GM23248 (cell line): ENCODE data around the gene PPFIA4. TPM values are rescaled to one million over a fixed set of nuclear protein-coding genes. Genes with fewer than 3 reads are reported as not detected.

Experiments
- DNase-seq: peaks from one replicate; pipeline ENCODE4 v3.0.0-alpha.2; 2015
- H2AFZ ChIP-seq: fragments of 200-600 bp; sonication (generic); 2 replicates; pipeline ENCODE4 v1.6.1; 2016; ENCODE audit warnings: antibody characterized with exemption
- H3F3A ChIP-seq: fragments of 200-600 bp; sonication (generic); 2 replicates; pipeline ENCODE4 v1.6.1; 2016; ENCODE audit warnings: mild to moderate bottlenecking, antibody characterized with exemption, mixed run types; ENCODE audit not compliant: insufficient read depth
- H3K27ac ChIP-seq: fragments of 200-600 bp; sonication (generic); 2 replicates; pipeline ENCODE4 v1.5.1; 2016; ENCODE audit warnings: mild to moderate bottlenecking
- H3K27me3 ChIP-seq: fragments of 200-600 bp; sonication (generic); replicated peaks from 2 replicates; pipeline ENCODE4 v1.6.1; 2016; ENCODE audit warnings: mild to moderate bottlenecking; ENCODE audit not compliant: insufficient read depth
- H3K36me3 ChIP-seq: fragments of 200-600 bp; sonication (generic); 2 replicates; pipeline ENCODE4 v1.6.1; 2016; ENCODE audit warnings: low read depth, mild to moderate bottlenecking
- H3K4me1 ChIP-seq: fragments of 200-600 bp; sonication (generic); 2 replicates; pipeline ENCODE4 v1.6.1; 2016; ENCODE audit warnings: mild to moderate bottlenecking; ENCODE audit not compliant: insufficient read depth
- H3K4me2 ChIP-seq: fragments of 200-600 bp; sonication (generic); one replicate; pipeline ENCODE4 v1.6.1; 2016; ENCODE audit warnings: mild to moderate bottlenecking; ENCODE audit not compliant: unreplicated experiment
- H3K4me3 ChIP-seq: fragments of 200-600 bp; sonication (generic); 2 replicates; pipeline ENCODE4 v1.5.1; 2016; ENCODE audit warnings: mild to moderate bottlenecking
- H3K79me2 ChIP-seq: fragments of 200-600 bp; sonication (generic); 2 replicates; pipeline ENCODE4 v1.6.1; 2016; ENCODE audit warnings: mild to moderate bottlenecking; ENCODE audit not compliant: insufficient read depth
- H3K9ac ChIP-seq: fragments of 200-600 bp; sonication (generic); 2 replicates; pipeline ENCODE4 v1.6.1; 2016; ENCODE audit warnings: mild to moderate bottlenecking
- H3K9me2 ChIP-seq: fragments of 200-600 bp; sonication (generic); 2 replicates; pipeline ENCODE4 v1.6.1; 2016; ENCODE audit warnings: mixed run types, mild to moderate bottlenecking, moderate library complexity; ENCODE audit not compliant: insufficient read depth
- H3K9me3 ChIP-seq: fragments of 200-600 bp; sonication (generic); one replicate; pipeline ENCODE4 v1.6.1; 2017; ENCODE audit warnings: low read depth
- H4K20me1 ChIP-seq: fragments of 200-600 bp; sonication (generic); 2 replicates; pipeline ENCODE4 v1.6.0; 2016; ENCODE audit not compliant: insufficient read depth
- EZH2 ChIP-seq: fragments of 200-600 bp; sonication (generic); IDR thresholded peaks from 2 replicates; pipeline ENCODE4 v1.6.1; 2018; ENCODE audit warnings: antibody characterized with exemption, mild to moderate bottlenecking; ENCODE audit not compliant: insufficient read depth, poor library complexity, severe bottlenecking
- EZH2phosphoT487 ChIP-seq: fragments of 200-600 bp; sonication (generic); IDR thresholded peaks from 2 replicates; pipeline ENCODE4 v1.6.1; 2018; ENCODE audit warnings: antibody characterized with exemption, moderate library complexity, mild to moderate bottlenecking, low read depth; ENCODE audit not compliant: insufficient read depth
- whole genome bisulfite sequencing, 2 experiments: methylation state at CpG; one replicate each; pipeline ENCODE4 v1.1.6; 2015 to 2017; ENCODE audit warnings: low lambda C conversion rate in 2 of 2, low coverage in 1 of 2; ENCODE audit errors: missing lambda C conversion rate in 2 of 2; 5-methylcytosine and 5-hydroxymethylcytosine counted together
- in situ Hi-C: fragments of 300-500 bp; cut with MboI; formaldehyde crosslinking; loops from 2 replicates; pipeline ENCODE4 v1.15.0; 2020
- polyA plus RNA-seq: library from polyadenylated mRNA; unstranded; fragments of >200 nt; fragmentation: Nextera tagmentation; extraction: Ambion mirVana; gene quantifications from 2 replicates; pipeline ENCODE4 v1.2.1, GENCODE V29; 2016
- total RNA-seq: library from RNA; depleted of rRNA; stranded (reverse); fragments of >200 nt; shearing (Covaris generic); gene quantifications from 2 replicates; pipeline ENCODE4 v1.2.3, GENCODE V29; 2014

PPFIA4 gene
- total and polyA plus RNA-seq, 2 experiments from 2014 or later, result 4.9 to 13.6 TPM

DNA sequence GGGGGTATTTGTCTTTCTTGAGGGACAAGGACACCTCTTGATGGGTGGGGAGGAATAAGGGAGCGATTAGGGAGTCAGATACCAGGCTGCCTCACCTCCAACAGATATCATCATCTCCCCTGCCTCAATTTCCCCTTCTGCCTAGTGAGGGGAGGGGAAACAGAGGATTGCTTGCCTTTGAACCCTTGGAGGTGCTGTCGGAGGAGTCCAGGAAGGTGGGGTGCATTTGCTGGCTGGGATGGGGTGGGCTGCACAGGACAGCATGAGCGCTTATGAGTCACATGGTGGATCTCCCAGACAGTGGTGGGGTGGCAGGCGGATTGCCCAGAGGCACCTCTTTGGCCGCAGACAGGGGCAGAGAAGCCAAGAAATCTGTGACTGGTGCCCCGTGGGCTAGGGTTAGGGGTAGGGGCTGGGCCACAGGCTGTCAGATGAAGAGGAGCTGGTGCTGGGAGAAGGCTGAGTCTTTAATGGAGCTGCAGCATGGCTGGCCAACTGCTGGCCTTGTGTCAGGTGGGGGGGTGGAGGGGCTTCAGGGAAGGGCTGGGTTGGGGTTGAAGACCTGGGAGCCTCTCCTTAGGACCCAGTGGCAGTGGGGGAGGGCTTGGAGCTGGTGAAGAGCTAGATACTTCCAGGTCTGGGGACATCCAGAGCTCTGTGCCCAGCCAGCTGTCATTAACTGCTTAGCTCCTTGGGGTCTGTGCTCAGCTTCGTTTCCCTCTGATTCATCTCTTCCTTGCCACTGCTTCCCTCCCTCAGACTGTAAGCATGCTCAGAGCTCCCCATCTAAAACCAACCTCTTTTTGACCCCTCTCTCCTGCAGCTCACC, 94.2 kb downstream of the PPFIA4 start:
- TF ChIP-seq EZH2, result no peak
- TF ChIP-seq EZH2phosphoT487, result no peak
- Histone ChIP-seq H3K9me3 (no peaks in the 10 kb centered on the region), H3K4me2 (no peak overlapping the region), H2AFZ (no peak overlapping the region), H3K36me3 (no peaks in the 10 kb centered on the region), H3K9me2 (no peaks in the 10 kb centered on the region), H3K27ac (no peak overlapping the region), H3K4me3 (no peak overlapping the region), H4K20me1 (no peaks in the 10 kb centered on the region), H3F3A (no peaks in the 10 kb centered on the region), H3K79me2 (no peaks in the 10 kb centered on the region), H3K9ac (no peak overlapping the region), H3K27me3 (peaks cover 35% of the 10 kb centered on the region; the same call in 1 of the 2 replicates), H3K4me1 (no peaks in the 10 kb centered on the region; the same call in 1 of the 2 replicates)
- 47 to 56% methylated on average over 7 of the region's 7 CpGs for WGBS, 2 experiments
- DNase-seq, result no peak
- in situ Hi-C loops, result no loop called here

- peaks cover 31% of the 10 kb centered on the region; the same call in 1 of the 2 replicates for H3K27me3 ChIP-seq
- 62 to 63% methylated on average over 11 of the region's 11 CpGs for WGBS, 2 experiments
Observed at GRCh38 chr1:203121186-203122015, 95.1 kb downstream of the PPFIA4 start.

DNA sequence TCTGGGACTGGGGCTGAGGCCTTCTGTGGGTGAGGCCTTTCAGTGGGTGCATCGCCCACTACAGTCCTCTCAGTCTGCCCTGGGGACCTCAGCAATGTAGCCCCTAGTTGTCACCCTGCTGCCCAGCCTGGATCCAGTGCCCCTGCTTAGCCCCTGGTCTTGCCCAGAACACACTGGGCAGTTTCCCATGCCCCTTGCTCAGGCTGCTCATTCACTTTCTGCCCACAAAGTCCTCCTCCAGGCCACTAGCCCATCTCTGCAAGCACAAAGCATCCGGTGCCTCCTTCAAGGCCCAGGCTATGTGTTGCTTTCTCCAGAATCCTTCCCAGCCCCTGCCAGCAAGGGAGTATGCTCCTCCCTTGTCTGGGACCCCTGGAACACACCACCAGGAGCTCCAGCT, 95.9 kb downstream of the PPFIA4 start:
- H3K4me3 ChIP-seq, result no peak overlapping the region
- DNase-seq, result no peak
- H3K9me2 ChIP-seq, result no peaks in the 10 kb centered on the region
- 51 to 64% methylated on average over 2 of the region's 2 CpGs for WGBS, 2 experiments
- no peak for TF ChIP-seq EZH2phosphoT487
- no peak for TF ChIP-seq EZH2
- H4K20me1 ChIP-seq, result no peaks in the 10 kb centered on the region
- H3K79me2 ChIP-seq, result no peaks in the 10 kb centered on the region
- no peak overlapping the region for H2AFZ ChIP-seq
- H3K4me1 ChIP-seq, result peaks cover 8% of the 10 kb centered on the region; the same call in 1 of the 2 replicates
- peaks cover 7% of the 10 kb centered on the region; the same call in 1 of the 2 replicates for H3F3A ChIP-seq
- H3K27ac ChIP-seq, result no peak overlapping the region
- no peaks in the 10 kb centered on the region for H3K36me3 ChIP-seq
- peaks cover 28% of the 10 kb centered on the region; the same call in 1 of the 2 replicates for H3K27me3 ChIP-seq
- H3K9me3 ChIP-seq, result no peaks in the 10 kb centered on the region
- H3K4me2 ChIP-seq, result no peak overlapping the region
- in situ Hi-C loops, result no loop called here
- H3K9ac ChIP-seq, result no peak overlapping the region

More at GRCh38 chr1:203121186-203122015, 95.1 kb downstream of the PPFIA4 start:
- Histone ChIP-seq H3K9me2 (no peaks in the 10 kb centered on the region), H3K4me2 (no peak overlapping the region), H3K36me3 (no peaks in the 10 kb centered on the region), H3K27ac (no peak overlapping the region), H3F3A (peaks cover under 1% of the 10 kb centered on the region; the same call in 1 of the 2 replicates), H3K9me3 (no peaks in the 10 kb centered on the region), H3K9ac (no peak overlapping the region), H4K20me1 (no peaks in the 10 kb centered on the region), H3K4me3 (no peak overlapping the region), H3K4me1 (peaks cover under 1% of the 10 kb centered on the region; the same call in 1 of the 2 replicates), H2AFZ (no peak overlapping the region), H3K79me2 (no peaks in the 10 kb centered on the region)
- in situ Hi-C loops, result no loop called here
- TF ChIP-seq EZH2phosphoT487 (no peak), EZH2 (no peak)
- DNase-seq, result no peak

- Histone ChIP-seq H3K9me3 (no peaks in the 10 kb centered on the region), H3F3A (peaks cover 7% of the 10 kb centered on the region; the same call in 1 of the 2 replicates), H3K4me1 (peaks cover 16% of the 10 kb centered on the region), H3K9ac (no peak overlapping the region), H3K4me2 (no peak overlapping the region), H3K27ac (no peak overlapping the region), H2AFZ (no peak overlapping the region), H3K9me2 (no peaks in the 10 kb centered on the region), H3K27me3 (peaks cover 14% of the 10 kb centered on the region; the same call in 1 of the 2 replicates), H3K79me2 (no peaks in the 10 kb centered on the region), H4K20me1 (no peaks in the 10 kb centered on the region), H3K36me3 (no peaks in the 10 kb centered on the region), H3K4me3 (no peak overlapping the region)
- no peak for DNase-seq
- 37 to 53% methylated on average over 5 of the region's 5 CpGs for WGBS, 2 experiments
- in situ Hi-C loops, result no loop called here
- TF ChIP-seq EZH2 (no peak), EZH2phosphoT487 (no peak)
Observed at GRCh38 chr1:203124011-203124410, 97.7 kb downstream of the PPFIA4 start.
